GM20431 (cell line): Measurements from ENCODE around the gene BCL6.

Experiments
- in situ Hi-C: fragments of 300-500 bp; cut with MseI, MboI; formaldehyde crosslinking; loops from one replicate; pipeline ENCODE4 v1.15.0; 2020; ENCODE audit warnings: low sequenced_read_pairs; ENCODE audit not compliant: unreplicated experiment

Gene BCL6

GRCh38 chr3:187745201-187746058, at the start of gene BCL6:
TSS of gene BCL6 (minus strand) at chr3:187745468. CDS start at chr3:187733693, 11,775 bp downstream.
- in situ Hi-C loops, result loop anchor here (10.0 kb wide), 2 partner anchors 1209 to 1399 kb away; no protein-coding TSS in a partner anchor

GRCh38 chr3:187794731-187795130, 49.5 kb upstream of the BCL6 start:
- in situ Hi-C loops, result no loop called here

GRCh38 chr3:187793618-187794017, 48.4 kb upstream of the BCL6 start:
- in situ Hi-C loops, result no loop called here

GRCh38 chr3:187792521-187792920, 47.3 kb upstream of the BCL6 start:
- in situ Hi-C loops, result no loop called here

GRCh38 chr3:187789872-187790271, 44.6 kb upstream of the BCL6 start:
- in situ Hi-C loops, result no loop called here

- in situ Hi-C loops, result no loop called here
These were observed 44.0 kb upstream of the BCL6 start for GRCh38 chr3:187788984-187789857.

- in situ Hi-C loops, result no loop called here
These were observed 37.8 kb upstream of the BCL6 start for GRCh38 chr3:187783098-187783497.

GRCh38 chr3:187782006-187782405, 36.7 kb upstream of the BCL6 start:
- in situ Hi-C loops, result no loop called here

GRCh38 chr3:187781001-187781400, 35.7 kb upstream of the BCL6 start:
- in situ Hi-C loops, result no loop called here

- in situ Hi-C loops, result no loop called here
These were observed 33.5 kb upstream of the BCL6 start for GRCh38 chr3:187778726-187779125.

- in situ Hi-C loops, result no loop called here
These were observed 32.2 kb upstream of the BCL6 start for GRCh38 chr3:187777331-187777941.

GRCh38 chr3:187775549-187775948, 30.3 kb upstream of the BCL6 start:
- in situ Hi-C loops, result no loop called here

GRCh38 chr3:187774185-187774789, 29.0 kb upstream of the BCL6 start:
- in situ Hi-C loops, result no loop called here

- in situ Hi-C loops, result no loop called here
These were observed 28.2 kb upstream of the BCL6 start for GRCh38 chr3:187773233-187774184.

GRCh38 chr3:187770224-187770623, 25.0 kb upstream of the BCL6 start:
- in situ Hi-C loops, result no loop called here

- in situ Hi-C loops, result no loop called here
These were observed 24.5 kb upstream of the BCL6 start for GRCh38 chr3:187769771-187770170.

GRCh38 chr3:187767266-187768012, 22.2 kb upstream of the BCL6 start:
- in situ Hi-C loops, result no loop called here

GRCh38 chr3:187765342-187765741, 20.1 kb upstream of the BCL6 start:
- in situ Hi-C loops, result no loop called here
